ENCODE results near the gene RNF152. TPM values are rescaled to one million over a fixed set of nuclear protein-coding genes. Genes with fewer than 3 reads are reported as not detected.

Gene RNF152
- total RNA-seq, 4 donors from 2014 or later, result 19.4 to 28.7 (median 21.8) TPM

- intact Hi-C loops (cut with DNase I), result no loop called here
- no peak overlapping the region for H3K27ac ChIP-seq
- peaks cover 0 to 9% of the 10 kb centered on the region in 2 donors for H3K4me1 ChIP-seq
- no peak for DNase-seq
- no peaks in the 10 kb centered on the region for H3K27me3 ChIP-seq
- H3K36me3 ChIP-seq, result no peaks in the 10 kb centered on the region
- H3K4me3 ChIP-seq (replicated peaks in 1 of 3), result no peak overlapping the region
- H3K9me3 ChIP-seq, result no peaks in the 10 kb centered on the region
- 80 to 88% methylated on average over 3 of the region's 3 CpGs for WGBS, 2 donors
- no peak for TF ChIP-seq CTCF (IDR thresholded peaks at IDR 0.05)
- no peak for TF ChIP-seq POLR2A (IDR thresholded peaks at IDR 0.05)
Observed at GRCh38 chr18:61827591-61827990, 65.2 kb downstream of the RNF152 start.

GRCh38 chr18:61825386-61825785, 67.4 kb downstream of the RNF152 start:
- intact Hi-C loops (cut with DNase I), result no loop called here
- H3K4me1 ChIP-seq, result no peaks in the 10 kb centered on the region
- DNase-seq, result no peak
- TF ChIP-seq POLR2A (IDR thresholded peaks at IDR 0.05) (no peak), CTCF (IDR thresholded peaks at IDR 0.05) (no peak)
- no peaks in the 10 kb centered on the region for H3K27me3 ChIP-seq
- no peak overlapping the region for H3K4me3 ChIP-seq (replicated peaks in 1 of 3)
- H3K9me3 ChIP-seq, result no peaks in the 10 kb centered on the region
- H3K36me3 ChIP-seq, result no peaks in the 10 kb centered on the region
- H3K27ac ChIP-seq, result no peak overlapping the region

- H3K4me3 ChIP-seq (replicated peaks in 1 of 3), result no peak overlapping the region
- no peaks in the 10 kb centered on the region for H3K9me3 ChIP-seq
- H3K27me3 ChIP-seq, result no peaks in the 10 kb centered on the region
- H3K27ac ChIP-seq, result no peak overlapping the region
- intact Hi-C loops (cut with DNase I), result no loop called here
- no peaks in the 10 kb centered on the region for H3K36me3 ChIP-seq
- H3K4me1 ChIP-seq, result no peaks in the 10 kb centered on the region
- TF ChIP-seq CTCF (IDR thresholded peaks at IDR 0.05), result no peak
- no peak for TF ChIP-seq POLR2A (IDR thresholded peaks at IDR 0.05)
- DNase-seq, result no peak
- WGBS, 2 donors, result 86% methylated on average over 3 of the region's 3 CpGs
Observed at GRCh38 chr18:61824733-61825363, 68.0 kb downstream of the RNF152 start.

GRCh38 chr18:61823595-61823994, 69.2 kb downstream of the RNF152 start:
- Histone ChIP-seq H3K9me3 (no peaks in the 10 kb centered on the region), H3K4me3 (replicated peaks in 1 of 3) (no peak overlapping the region), H3K27me3 (no peaks in the 10 kb centered on the region), H3K36me3 (no peaks in the 10 kb centered on the region), H3K4me1 (no peaks in the 10 kb centered on the region), H3K27ac (no peak overlapping the region)
- no peak for DNase-seq
- intact Hi-C loops (cut with DNase I), result no loop called here
- WGBS, 2 donors, result 97 to 100% methylated on average over 2 of the region's 3 CpGs
- TF ChIP-seq CTCF (IDR thresholded peaks at IDR 0.05) (no peak), POLR2A (IDR thresholded peaks at IDR 0.05) (no peak)

GRCh38 chr18:61822879-61823278, 69.9 kb downstream of the RNF152 start:
- H3K4me3 ChIP-seq (replicated peaks in 1 of 3), result no peak overlapping the region
- H3K27me3 ChIP-seq, result no peaks in the 10 kb centered on the region
- no peak overlapping the region for H3K27ac ChIP-seq
- no peaks in the 10 kb centered on the region for H3K36me3 ChIP-seq
- H3K9me3 ChIP-seq, result no peaks in the 10 kb centered on the region
- TF ChIP-seq POLR2A (IDR thresholded peaks at IDR 0.05) (no peak), CTCF (IDR thresholded peaks at IDR 0.05) (no peak)
- intact Hi-C loops (cut with DNase I), result no loop called here
- H3K4me1 ChIP-seq, result no peaks in the 10 kb centered on the region
- DNase-seq, result no peak
- 94% methylated on average over 4 of the region's 4 CpGs for WGBS, 2 donors

All from thyroid gland (tissue), 4 donors.